ENCODE results near the gene TFPT. TPM values are rescaled to one million over a fixed set of nuclear protein-coding genes. Genes with fewer than 3 reads are reported as not detected.

The TFPT gene, protein sequence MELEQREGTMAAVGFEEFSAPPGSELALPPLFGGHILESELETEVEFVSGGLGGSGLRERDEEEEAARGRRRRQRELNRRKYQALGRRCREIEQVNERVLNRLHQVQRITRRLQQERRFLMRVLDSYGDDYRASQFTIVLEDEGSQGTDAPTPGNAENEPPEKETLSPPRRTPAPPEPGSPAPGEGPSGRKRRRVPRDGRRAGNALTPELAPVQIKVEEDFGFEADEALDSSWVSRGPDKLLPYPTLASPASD
- polyA plus RNA-seq (ENCODE audit: insufficient read length in 3 of 3), result 10 to 100 TPM; 11.9 to 13.8 (median 12.3) TPM

DNA sequence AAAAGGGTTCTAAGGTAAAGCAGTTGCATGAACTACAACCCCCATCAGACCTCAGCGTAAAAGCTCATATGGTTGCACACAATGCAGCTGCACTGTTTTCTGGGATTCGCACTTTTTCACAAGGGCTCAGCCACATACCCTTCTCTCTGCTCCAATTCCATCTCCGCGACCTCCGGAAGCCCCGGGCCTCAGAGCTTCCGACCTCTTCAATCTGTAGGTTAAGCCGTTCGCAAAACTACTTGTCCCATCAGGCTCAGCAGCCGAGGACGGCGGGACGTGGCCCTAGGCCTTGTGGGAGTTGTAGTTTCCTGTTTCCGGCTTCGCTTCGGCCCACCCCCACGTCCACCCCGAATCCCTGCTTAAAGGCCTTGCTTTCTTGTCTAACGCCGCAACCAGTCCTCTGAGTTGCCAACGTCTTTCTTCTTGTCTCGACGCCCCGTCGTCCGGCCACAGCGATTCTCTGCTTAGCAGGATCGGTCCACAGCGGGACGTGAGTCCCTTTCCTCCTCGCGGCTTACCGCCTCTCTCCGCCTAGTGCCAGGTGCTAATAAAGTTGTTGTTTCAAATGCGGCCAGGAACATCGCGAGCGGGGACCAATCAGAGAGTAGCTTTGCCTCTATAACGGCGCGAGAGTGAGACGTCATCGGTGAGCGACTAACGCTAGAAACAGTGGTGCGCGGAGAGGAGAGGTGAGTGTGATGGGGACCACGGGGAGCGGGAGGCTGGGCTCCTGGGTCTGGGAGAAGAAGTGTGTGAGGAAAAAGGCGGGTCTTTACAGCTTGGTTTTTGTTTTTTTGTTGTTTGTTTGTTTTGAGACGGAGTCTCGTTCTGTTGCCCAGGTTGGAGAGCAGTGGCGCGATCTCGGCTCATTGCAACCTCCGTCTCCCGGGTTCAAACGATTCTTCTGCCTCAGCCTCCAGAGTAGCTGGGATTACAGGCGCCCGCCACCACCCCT, at the start of gene TFPT, which contains the start of gene PRPF31:
TFPT (minus strand) TSS at position 549 of the 955 bp plus-strand sequence; CDS start at position 161, 388 bp downstream.
PRPF31 (plus strand) TSS at position 646 of the 955 bp plus-strand sequence. CDS start 2,525 bp downstream, outside the sequence.
- peak; percentile 99 for DNase-seq (ENCODE audit: low read depth in 3 of 3, low spot score in 2 of 3)

DNA sequence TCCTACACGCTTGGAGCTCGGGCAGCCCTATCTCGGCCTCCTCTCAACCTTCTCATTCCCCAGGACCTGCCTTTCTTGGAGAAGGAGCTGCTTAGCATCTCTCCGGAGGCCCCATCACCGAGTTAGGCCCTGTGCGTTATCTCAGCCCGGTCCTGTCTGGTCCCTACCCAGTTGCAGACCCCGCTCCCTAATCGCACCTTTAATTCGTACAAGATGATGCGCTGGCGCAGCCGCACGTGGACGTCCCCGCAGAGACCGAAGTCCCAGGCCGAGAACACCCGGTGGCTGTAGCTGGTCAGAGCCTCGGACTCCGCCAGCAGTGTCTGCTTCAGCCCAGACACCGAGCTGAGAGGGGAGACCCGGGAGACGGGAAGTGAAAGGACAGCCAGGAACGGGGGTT, 49.8 kb upstream of the TFPT start:
- no peak for DNase-seq (ENCODE audit: low read depth in 3 of 3, low spot score in 2 of 3)

DNA sequence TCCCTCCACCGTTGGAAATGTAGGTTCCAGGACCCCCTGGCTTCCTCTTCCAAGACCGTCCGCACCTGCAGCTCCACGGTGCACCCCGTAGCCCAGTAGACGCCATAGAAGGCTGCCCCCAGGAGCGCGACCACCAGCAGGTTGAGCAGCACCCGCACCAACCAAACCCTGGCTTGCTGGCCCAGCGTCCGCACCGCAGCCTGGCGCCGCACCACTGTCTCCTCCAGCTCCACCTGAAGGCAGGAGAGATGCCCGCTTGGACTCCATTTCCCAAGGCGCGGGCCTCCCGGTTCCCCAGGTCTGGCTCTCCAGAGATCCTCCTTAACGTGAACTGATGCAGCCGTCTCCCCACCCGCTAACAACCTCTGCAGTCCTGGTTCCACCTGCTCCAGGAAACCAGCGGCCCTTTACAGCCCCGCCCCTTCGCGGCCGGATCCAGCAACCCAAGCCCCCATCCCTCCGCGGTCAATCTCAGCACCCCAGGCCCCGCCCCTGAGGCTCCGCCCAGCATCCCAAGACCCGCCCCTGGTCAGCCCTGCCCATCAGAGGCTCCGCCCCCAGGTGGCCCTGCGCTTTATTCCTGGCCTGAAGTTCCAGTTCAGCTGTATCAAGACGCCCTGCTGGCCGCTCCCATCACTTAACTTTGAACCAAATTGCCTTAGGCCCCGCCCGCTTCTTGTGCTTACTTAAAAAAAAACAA, 49.1 kb upstream of the TFPT start:
- no peak for DNase-seq (ENCODE audit: low read depth in 3 of 3, low spot score in 2 of 3)

DNA sequence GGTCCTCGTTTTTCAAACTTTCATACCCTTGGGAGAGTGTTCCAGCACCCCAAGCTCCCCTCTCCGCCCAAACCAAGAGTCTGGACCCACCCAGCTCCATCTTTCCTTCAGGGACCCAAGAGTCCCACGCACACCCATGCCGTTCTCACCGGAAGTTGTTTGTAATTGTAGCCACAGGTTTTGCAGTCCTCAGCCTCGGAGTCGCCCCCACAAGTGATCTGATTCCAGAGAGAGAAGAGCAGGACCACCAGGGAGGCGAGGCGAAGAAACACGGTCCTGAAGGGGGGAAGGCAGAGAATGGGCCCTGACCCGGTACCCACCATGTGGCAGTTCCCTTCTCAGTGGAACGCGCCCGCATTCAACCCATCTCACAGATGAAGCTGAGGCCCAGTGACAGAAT, 47.4 kb upstream of the TFPT start:
- no peak for DNase-seq (ENCODE audit: low read depth in 3 of 3, low spot score in 2 of 3)

DNA sequence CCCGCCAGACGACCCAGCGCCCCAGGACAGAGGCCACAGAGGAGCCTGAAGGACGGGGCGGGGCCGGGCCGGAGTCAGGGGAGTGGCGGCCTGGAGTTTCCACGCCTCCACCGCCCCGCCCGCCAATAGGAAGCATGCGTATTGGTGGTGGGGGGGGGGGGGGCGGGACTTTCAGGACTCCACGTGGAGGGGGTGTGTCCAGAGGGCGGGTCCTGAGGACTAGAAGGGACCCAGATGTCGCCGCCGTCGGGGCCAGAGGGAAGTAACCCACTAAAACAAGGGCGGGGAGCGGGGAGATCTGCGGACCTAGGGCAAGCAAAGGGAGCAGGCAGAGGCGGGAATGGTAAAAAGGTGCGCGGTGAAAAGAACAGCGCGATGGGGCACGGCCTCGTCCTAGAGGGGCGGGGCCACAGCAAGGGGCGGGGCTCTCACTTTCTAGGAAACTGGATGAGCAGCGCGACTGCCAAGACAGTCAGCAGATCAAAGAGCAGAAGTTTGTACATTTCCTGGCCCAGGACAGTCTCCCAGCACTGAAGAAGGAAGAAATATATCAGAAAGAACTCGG, 46.9 kb upstream of the TFPT start:
- no peak for DNase-seq (ENCODE audit: low read depth in 3 of 3, low spot score in 2 of 3)

DNA sequence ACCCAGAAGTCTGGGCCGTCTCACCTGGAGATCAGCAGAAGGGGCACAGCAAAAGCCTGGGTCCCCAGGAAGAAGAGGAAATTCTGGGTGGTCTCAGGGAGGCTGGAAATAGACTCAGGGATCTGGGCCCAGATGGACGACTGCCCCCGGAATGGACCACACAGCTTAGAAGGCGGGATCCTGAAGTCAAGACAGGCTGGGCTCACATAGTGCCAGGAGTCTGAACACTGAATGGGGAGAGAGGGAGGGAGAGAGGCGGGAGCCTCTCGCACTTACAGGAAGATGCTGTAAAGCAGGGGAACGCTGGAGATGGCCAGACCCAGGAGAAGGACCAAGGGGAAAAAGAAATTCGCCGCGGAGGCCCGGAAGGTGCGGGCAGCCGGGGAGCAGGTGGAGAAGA, 45.4 kb upstream of the TFPT start:
- no peak for DNase-seq (ENCODE audit: low read depth in 3 of 3, low spot score in 2 of 3)

DNA sequence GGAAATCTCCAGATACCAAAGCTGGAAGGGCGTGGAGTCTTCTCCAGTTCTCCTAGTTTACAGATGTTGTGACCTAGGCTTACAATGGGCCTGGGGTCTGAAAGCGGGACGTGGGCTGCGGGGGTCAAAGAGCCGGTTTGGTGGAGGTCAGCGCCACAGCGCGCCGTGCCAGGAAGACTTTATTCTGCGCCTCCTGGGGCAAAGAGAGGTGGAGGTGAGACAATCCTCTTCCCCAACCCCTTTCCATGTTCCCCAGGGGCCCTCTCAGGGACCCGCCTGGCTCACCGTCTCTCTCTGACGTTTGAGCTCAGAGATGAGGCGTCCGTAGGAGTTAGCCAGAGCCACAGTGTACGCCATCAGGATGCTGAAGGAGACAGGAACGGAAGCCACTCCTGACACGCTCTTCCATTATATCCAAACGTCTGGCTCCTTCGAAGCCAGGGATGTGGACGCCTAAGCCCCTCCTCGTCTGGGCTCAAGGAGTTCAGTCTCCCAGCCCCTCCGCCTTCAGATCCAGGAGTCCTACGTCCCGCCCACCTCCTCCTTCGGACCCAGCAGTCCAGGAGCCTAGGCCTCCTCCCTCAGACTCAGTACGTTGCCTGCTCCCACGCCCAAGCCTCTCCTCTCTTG, 44.8 kb upstream of the TFPT start:
- DNase-seq (ENCODE audit: low read depth in 3 of 3, low spot score in 2 of 3), result no peak

DNA sequence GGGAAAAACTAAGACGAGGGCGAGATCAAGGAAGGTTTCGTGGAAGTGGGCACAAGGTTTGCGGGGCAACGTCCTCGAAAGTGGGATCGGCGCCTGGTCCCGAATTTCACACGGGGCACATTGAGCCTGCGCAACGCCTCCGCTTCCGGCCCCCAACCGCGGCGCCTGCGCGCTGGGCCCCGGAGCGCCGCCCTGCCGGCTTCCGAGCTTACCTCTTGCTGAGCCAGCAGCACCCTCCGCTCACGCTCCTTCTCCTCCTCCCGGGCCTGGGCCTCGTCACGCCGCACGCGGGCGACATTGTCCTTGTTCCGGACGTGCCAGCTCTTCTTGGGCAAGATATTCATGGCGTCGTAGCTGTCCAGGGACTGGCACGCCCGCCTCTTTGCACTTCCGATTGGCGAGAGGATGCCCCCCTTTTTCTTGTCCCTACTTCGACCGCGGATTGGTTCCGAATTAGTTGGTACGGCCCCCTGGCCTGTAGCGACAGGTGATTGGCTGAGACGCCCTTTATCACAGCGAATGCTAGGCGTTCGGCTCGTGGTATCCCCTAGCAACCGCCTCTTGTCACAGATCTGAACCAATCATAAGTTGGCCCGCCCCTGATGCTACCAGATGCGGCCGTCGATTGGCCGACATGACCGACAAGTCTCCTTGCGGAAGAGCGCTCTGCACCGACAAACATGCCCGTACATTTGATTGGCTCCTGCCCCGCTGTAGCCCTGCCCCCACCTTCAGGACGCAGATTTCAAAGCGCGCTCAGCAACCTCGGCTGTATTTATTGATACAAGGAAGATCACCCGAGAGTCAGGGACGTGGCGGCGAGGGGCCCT, 44.1 kb upstream of the TFPT start, which contains the start of gene LENG1:
LENG1 (minus strand) TSS at position 370 of the 830 bp plus-strand sequence; CDS start at position 344, 26 bp downstream.
- peak; percentile 99 to 100 (median 99) for DNase-seq (ENCODE audit: low read depth in 3 of 3, low spot score in 2 of 3)

DNA sequence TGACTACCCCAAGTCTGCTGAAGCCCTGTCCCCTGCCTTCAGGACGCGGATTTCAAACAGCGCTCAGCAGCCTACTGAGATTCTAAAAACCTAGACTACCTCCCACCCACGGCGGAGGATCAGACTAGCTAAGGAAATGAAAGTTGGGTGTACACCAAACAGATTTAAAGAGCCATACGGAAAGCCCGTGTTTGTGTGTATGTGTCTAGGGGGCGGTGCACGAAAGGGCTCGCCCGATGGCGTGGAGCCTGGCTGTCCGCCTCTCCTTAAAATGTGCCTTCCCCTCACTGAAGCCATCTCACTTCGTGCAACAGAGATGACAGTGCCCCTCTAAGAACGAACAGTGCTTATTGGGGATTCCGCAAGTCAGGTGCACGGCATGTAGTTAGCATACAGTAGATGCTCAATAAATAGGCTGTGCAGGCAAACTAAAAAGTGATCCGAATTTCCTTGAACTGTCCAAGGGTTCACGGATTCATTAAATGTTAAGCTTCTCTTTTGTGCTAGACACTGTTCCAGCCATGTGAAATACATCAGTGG, 43.4 kb upstream of the TFPT start:
- no peak for DNase-seq (ENCODE audit: low read depth in 3 of 3, low spot score in 2 of 3)

DNA sequence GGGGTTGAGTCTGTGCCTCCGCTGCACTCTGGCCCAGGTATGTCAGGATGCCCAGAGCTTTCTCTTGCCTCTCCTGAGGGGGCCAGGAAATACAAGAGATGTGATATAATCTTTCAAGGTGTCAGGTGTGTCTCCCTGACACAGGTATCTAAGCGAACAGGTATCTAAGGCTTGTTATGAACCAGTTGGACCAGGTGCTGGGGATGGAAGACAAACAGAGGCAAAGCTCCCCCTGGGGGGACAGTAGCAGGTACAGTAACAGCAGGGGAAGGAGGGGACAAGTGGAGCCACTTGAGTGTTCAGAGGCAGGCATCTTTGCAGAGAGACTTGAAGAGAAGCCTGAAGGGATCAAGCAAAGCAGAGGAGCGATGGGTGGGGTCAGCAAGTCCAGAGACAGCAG, 41.5 kb upstream of the TFPT start:
- no peak for DNase-seq (ENCODE audit: low read depth in 3 of 3, low spot score in 2 of 3)

DNA sequence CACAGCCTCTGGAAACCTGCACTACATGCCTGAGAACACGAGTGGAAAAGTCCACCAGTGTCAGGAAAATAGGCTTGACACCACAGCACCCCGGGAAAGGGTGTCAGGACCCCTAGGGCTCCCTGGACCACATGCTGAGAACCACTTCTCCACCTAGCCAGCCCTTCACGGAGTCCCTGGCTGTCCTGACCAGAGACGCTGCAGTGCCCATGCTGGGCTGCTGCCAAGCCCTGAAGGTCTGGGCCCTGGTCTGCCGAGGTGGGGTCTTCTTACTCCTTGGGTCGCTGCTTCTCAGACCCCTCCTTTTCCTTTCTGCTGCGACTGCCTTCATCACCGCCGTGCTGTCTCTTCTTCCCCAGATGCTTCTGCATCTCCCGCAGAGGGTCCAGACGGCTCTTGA, 41.0 kb upstream of the TFPT start:
- no peak for DNase-seq (ENCODE audit: low read depth in 3 of 3, low spot score in 2 of 3)

DNA sequence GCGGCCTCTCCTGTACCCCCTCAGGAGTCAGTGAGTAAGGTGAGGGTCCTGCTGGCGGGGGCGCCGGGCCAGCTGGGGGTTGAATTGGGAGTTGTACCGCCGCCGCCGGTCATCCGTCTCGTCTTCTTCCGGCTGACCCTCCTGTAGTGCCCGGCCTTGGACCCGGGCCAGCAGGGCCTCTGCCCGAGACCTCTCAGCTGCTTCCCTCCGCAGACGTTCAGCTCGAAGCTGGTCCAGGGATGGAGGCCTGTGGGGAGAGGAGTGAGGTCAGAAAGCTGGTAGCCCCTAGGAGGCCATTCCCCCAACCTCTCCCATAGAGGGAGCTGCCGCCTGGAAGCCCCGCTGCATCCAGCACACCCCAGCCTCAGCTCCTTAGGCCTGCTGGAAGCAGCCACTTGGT, 40.2 kb upstream of the TFPT start:
- no peak for DNase-seq (ENCODE audit: low read depth in 3 of 3, low spot score in 2 of 3)

DNA sequence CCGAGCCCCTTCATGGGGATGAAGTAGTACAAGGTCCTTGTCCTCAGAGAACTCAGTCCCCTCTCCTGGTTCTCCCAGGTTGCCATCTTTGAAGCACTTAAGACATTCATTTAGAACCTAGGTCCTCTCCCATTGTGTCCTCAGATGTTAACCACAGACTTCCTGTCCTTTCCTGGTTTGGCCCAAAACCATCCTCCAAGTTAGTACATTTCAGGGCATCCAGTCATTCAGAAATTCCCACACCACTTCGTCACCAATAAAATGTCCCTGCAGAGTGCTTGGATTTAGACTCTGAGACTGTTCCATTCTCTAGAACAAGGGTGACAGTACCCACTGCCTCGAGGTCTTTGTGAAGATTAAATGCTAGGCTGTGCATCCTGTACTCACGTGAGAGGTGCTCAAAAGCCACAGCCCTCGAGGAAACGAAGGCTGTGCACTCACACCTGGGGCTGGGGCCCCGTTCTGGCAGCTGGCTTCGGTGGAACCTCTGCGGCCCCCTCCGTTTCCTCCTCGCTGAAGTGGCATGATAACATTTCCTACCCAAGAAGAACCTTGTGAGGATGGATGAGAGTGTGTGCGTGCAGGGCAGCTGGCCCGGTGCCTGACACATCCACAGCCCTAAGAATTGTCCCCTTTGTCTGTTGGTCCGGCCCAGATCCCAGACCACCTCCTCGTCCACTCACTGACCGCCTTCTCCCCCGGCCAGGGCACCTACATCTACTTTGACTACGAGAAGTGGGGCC, 39.3 kb upstream of the TFPT start:
- no peak for DNase-seq (ENCODE audit: low read depth in 3 of 3, low spot score in 2 of 3)

DNA sequence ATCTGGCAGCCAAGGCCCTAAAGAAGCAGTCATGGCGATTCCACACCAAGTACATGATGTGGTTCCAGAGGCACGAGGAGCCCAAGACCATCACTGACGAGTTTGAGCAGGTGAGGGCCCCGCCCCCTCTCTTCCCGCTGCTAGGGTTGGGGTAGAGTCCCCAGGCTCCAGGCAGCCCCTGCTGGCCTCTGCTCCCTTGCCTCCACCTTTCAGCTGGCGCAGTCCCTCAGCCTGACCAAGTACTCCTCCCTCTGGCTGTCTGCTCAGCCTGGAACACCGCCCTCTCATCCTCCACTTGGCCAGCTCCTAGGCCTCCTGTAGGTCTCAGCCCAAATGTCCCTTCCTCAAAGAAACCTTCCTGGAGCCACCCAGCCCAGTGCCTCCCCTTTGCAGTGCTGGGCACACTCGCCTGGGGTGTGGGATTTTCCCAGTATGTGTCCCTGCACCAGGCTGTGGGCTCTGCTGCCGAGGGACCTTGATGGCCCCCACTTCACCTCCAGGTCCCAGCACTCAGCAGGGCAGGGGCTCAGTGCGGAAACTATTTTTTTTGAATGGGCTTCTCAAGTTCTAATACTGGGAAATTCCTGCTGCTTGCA, 38.4 kb upstream of the TFPT start:
- DNase-seq (ENCODE audit: low read depth in 3 of 3, low spot score in 2 of 3), result no peak

DNA sequence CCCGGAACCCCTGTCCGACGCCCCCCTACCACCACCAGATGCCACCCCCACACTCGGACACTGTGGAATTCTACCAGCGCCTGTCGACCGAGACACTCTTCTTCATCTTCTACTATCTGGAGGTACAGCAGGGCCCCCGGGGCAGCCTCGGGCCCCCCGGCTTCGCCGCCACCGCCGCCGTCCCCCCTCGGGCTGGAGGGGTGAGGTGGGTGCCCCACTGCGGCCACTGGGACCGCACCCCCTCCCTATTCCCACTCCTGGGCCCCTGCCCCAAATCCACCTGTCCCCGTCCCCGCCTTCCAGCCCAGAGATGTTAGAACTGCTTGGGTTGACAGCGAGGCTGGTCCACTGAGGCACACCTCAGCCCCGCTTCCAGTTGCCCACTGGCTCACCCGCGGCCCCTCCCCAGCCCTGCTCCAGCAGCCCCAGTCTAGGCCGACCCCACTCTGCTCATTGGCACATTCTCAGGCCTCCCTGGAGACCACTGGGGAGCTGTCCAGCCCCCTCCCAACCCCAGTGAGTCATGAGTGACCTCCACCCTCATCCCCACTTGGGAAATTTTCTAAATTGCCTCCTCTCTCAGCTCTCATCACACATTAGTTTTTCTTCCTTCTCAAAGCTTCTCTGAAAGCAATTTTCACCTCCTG, 37.5 kb upstream of the TFPT start:
- DNase-seq (ENCODE audit: low read depth in 3 of 3, low spot score in 2 of 3), result no peak

DNA sequence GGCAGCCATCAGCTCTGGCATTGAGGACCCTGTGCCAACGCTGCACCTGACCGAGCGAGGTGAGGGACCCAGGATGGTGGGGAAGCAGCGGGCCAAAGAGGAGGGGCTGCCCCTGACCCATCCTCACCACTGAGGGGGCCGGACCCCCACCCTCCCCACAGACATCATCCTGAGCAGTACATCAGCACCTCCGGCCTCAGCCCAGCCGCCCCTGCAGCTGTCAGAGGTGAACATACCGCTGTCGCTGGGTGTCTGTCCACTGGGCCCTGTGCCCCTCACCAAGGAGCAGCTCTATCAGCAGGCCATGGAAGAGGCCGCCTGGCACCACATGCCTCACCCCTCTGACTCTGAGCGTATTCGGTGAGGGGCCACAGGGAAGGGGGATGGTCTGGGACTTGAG, 36.8 kb upstream of the TFPT start:
- no peak for DNase-seq (ENCODE audit: low read depth in 3 of 3, low spot score in 2 of 3)

DNA sequence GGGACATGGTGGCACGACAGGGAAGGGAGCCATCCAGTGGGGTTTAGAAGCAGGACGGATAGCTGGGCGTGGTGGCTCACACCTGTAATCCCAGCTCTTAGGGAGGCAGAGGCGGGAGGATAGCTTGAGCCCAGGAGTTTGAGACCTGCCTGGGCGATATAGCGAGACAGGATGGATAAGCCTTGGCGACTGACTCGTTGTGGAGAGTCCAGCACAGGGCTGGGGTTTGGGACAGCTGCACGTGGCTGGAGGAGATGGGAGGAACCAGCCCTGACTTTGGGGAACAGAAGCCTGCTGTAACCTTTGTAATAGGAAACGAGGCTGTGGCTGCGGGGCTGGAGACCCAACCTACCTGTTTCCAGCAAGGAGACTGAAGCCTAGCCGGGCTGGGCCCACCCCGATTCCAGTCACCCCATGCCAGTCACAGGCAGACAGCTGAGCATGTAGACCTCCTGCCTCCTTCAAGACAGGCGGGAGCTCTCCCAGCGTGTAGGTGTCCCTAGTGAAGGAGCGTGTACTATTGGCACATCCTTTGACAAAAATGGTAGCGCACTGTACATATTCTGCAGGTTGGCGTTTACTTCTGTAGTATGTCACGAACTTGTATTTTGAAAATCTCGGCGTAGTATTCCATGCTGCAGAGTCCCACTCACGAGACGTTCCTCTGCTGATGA, 36.0 kb upstream of the TFPT start:
- no peak for DNase-seq (ENCODE audit: low read depth in 3 of 3, low spot score in 2 of 3)
